ENCODE data around the gene ANKRD36C. TPM values are rescaled to one million over a fixed set of nuclear protein-coding genes. Genes with fewer than 3 reads are reported as not detected.
"Not testable (repeated sequence)": the region's sequence is repeated elsewhere in the genome, so short reads cannot be mapped to it uniquely, and the experiment has no call there.

Gene ANKRD36C
- total RNA-seq, 5 donors from 2014 or later (not counting 1 experiment from before 2014, with no cell fraction given): 60.6 to 94.8 (median 68.6) TPM

DNA sequence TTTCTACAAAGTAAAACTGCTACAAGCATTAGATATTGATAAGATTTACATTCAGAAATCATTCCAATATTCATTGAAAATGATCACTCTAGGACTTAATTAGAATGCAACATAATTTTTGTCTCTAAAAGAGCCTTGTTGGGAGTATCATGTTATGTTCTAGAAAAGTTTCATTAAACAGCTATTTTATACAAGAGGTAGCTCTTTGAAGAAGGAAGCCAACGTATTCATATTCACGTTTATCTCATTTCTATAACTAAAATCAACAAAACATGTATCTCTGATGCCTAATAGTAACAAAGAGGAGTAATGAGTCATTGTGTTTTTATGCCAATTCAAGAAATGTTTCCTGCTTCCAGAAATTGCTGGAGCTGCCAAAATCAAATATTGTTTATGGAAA is 97.2 kb downstream of the ANKRD36C start:
- CTCF ChIA-PET; H3K4me1 ChIP-seq (ENCODE audit: control insufficient read depth in 1 of 2, extremely low read depth in 1 of 2, insufficient read depth in 2 of 2, low read length in 2 of 2); H3K4me3 ChIP-seq (ENCODE audit: control insufficient read depth in 1 of 2, extremely low read depth in 1 of 2, low read length in 1 of 2); H3K4me3 Mint-ChIP-seq; H3K9me3 ChIP-seq; H3K27me3 ChIP-seq (replicated peaks in 1 of 2; ENCODE audit: control insufficient read depth in 2 of 2, extremely low read depth in 1 of 2, insufficient read depth in 2 of 2, low read length in 1 of 2); H3K9me3 Mint-ChIP-seq; H3K4me1 Mint-ChIP-seq; H3K27me3 Mint-ChIP-seq; DNase-seq; H3K27ac ChIP-seq (ENCODE audit: low read length); H3K27ac Mint-ChIP-seq; POLR2A ChIA-PET; ATAC-seq (replicated peaks in 1 of 4): not testable (repeated sequence)
- H3K36me3 ChIP-seq (ENCODE audit: control insufficient read depth in 2 of 2, extremely low read depth in 1 of 2, insufficient read depth in 1 of 2, low read length in 1 of 2): peaks cover 0 to 11% of the 10 kb centered on the region in 2 donors
- WGBS (ENCODE audit: insufficient coverage): no CpG with 5 or more reads among the region's 2 CpGs
- peaks cover 32% of the 10 kb centered on the region for H3K36me3 Mint-ChIP-seq

DNA sequence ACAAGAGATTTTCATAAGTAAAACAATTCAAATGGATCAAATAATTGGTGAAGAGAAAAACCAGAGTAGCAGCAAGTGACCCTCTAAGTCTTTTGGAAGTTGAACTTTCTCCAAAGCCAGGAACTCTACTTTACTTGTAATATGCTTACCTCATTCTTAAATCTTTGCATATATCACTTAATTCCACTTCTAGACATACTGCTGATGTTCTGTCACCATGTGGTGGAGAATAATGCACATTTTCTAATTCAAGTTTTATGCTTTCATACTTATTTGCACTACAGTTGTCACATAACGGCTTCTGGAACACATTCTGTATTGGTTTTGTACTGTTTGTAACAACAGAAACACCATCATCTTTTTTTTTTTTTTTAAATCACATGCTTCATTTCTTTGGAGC is 123.7 kb downstream of the ANKRD36C start:
- H3K36me3 ChIP-seq (ENCODE audit: control insufficient read depth in 2 of 2, extremely low read depth in 1 of 2, insufficient read depth in 1 of 2, low read length in 1 of 2); H3K27ac Mint-ChIP-seq; ATAC-seq (replicated peaks in 1 of 4); H3K27ac ChIP-seq (ENCODE audit: low read length); H3K4me1 Mint-ChIP-seq; H3K9me3 Mint-ChIP-seq; H3K27me3 ChIP-seq (replicated peaks in 1 of 2; ENCODE audit: control insufficient read depth in 2 of 2, extremely low read depth in 1 of 2, insufficient read depth in 2 of 2, low read length in 1 of 2); H3K27me3 Mint-ChIP-seq; POLR2A ChIA-PET; CTCF ChIA-PET; H3K4me3 ChIP-seq (ENCODE audit: control insufficient read depth in 1 of 2, extremely low read depth in 1 of 2, low read length in 1 of 2); H3K4me3 Mint-ChIP-seq; H3K9me3 ChIP-seq; H3K4me1 ChIP-seq (ENCODE audit: control insufficient read depth in 1 of 2, extremely low read depth in 1 of 2, insufficient read depth in 2 of 2, low read length in 2 of 2); DNase-seq: not testable (repeated sequence)
- peaks cover 20% of the 10 kb centered on the region for H3K36me3 Mint-ChIP-seq
- WGBS (ENCODE audit: insufficient coverage): no CpG with 5 or more reads among the region's 1 CpG

GRCh38 chr2:95867047-95867677 is 124.5 kb downstream of the ANKRD36C start:
- H3K9me3 Mint-ChIP-seq; H3K27ac ChIP-seq (ENCODE audit: low read length); H3K27ac Mint-ChIP-seq; POLR2A ChIA-PET; H3K27me3 Mint-ChIP-seq; DNase-seq; H3K4me3 Mint-ChIP-seq; H3K4me3 ChIP-seq (ENCODE audit: control insufficient read depth in 1 of 2, extremely low read depth in 1 of 2, low read length in 1 of 2); H3K4me1 ChIP-seq (ENCODE audit: control insufficient read depth in 1 of 2, extremely low read depth in 1 of 2, insufficient read depth in 2 of 2, low read length in 2 of 2); H3K4me1 Mint-ChIP-seq; H3K36me3 ChIP-seq (ENCODE audit: control insufficient read depth in 2 of 2, extremely low read depth in 1 of 2, insufficient read depth in 1 of 2, low read length in 1 of 2); CTCF ChIA-PET; H3K27me3 ChIP-seq (replicated peaks in 1 of 2; ENCODE audit: control insufficient read depth in 2 of 2, extremely low read depth in 1 of 2, insufficient read depth in 2 of 2, low read length in 1 of 2); H3K9me3 ChIP-seq; ATAC-seq (replicated peaks in 1 of 4): not testable (repeated sequence)
- peaks cover 20% of the 10 kb centered on the region for H3K36me3 Mint-ChIP-seq
- no CpG with 5 or more reads among the region's 2 CpGs for WGBS (ENCODE audit: insufficient coverage)

- peaks cover 26% of the 10 kb centered on the region for H3K36me3 Mint-ChIP-seq
- DNase-seq; H3K27ac ChIP-seq (ENCODE audit: low read length); H3K27me3 ChIP-seq (replicated peaks in 1 of 2; ENCODE audit: control insufficient read depth in 2 of 2, extremely low read depth in 1 of 2, insufficient read depth in 2 of 2, low read length in 1 of 2); H3K9me3 ChIP-seq; H3K4me1 ChIP-seq (ENCODE audit: control insufficient read depth in 1 of 2, extremely low read depth in 1 of 2, insufficient read depth in 2 of 2, low read length in 2 of 2); ATAC-seq (replicated peaks in 1 of 4); H3K4me3 ChIP-seq (ENCODE audit: control insufficient read depth in 1 of 2, extremely low read depth in 1 of 2, low read length in 1 of 2); H3K36me3 ChIP-seq (ENCODE audit: control insufficient read depth in 2 of 2, extremely low read depth in 1 of 2, insufficient read depth in 1 of 2, low read length in 1 of 2); H3K4me3 Mint-ChIP-seq; H3K27ac Mint-ChIP-seq; H3K27me3 Mint-ChIP-seq; H3K9me3 Mint-ChIP-seq; POLR2A ChIA-PET; H3K4me1 Mint-ChIP-seq; CTCF ChIA-PET: not testable (repeated sequence)
- WGBS (ENCODE audit: insufficient coverage): no CpG with 5 or more reads among the region's 3 CpGs
Observed at GRCh38 chr2:95862121-95862520, 129.5 kb downstream of the ANKRD36C start.

DNA sequence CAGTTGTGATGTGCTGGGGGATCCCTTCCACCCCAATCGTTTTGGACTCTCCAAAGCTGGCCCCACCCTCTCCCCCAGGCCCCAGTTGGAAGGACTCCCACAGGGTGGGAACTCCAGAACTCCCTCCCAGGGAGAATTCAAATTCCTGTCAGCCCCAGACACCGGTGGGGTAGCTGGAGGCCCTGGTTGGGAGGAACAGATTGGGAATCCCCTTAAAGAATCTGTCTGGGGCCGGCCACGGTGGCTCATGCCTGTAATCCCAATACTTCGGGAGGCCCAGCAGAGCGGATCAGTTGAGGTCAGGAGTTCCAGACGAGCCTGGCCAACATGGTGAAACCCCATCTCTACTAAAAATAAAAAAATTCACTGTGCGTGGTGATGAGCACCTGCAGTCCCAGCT is 155.5 kb downstream of the ANKRD36C start:
- H3K4me1 ChIP-seq (ENCODE audit: control insufficient read depth in 1 of 2, extremely low read depth in 1 of 2, insufficient read depth in 2 of 2, low read length in 2 of 2): no peaks in the 10 kb centered on the region
- no peak for DNase-seq
- POLR2A ChIA-PET: no interaction called here
- H3K9me3 ChIP-seq: no peaks in the 10 kb centered on the region
- Mint-ChIP-seq H3K36me3 (peaks cover 61% of the 10 kb centered on the region), H3K4me3 (no peak overlapping the region), H3K27ac (no peak overlapping the region), H3K27me3 (no peaks in the 10 kb centered on the region), H3K9me3 (peaks cover 0 to 4% (median 0%) of the 10 kb centered on the region in 3 donors), H3K4me1 (no peaks in the 10 kb centered on the region)
- ATAC-seq (replicated peaks in 1 of 4): no peak
- no CpG with 5 or more reads among the region's 8 CpGs for WGBS (ENCODE audit: insufficient coverage)
- H3K36me3 ChIP-seq (ENCODE audit: control insufficient read depth in 2 of 2, extremely low read depth in 1 of 2, insufficient read depth in 1 of 2, low read length in 1 of 2): peaks cover 6 to 8% of the 10 kb centered on the region in 2 donors
- no peak overlapping the region for H3K27ac ChIP-seq (ENCODE audit: low read length)
- CTCF ChIA-PET: no interaction called here
- no peak overlapping the region for H3K4me3 ChIP-seq (ENCODE audit: control insufficient read depth in 1 of 2, extremely low read depth in 1 of 2, low read length in 1 of 2)
- H3K27me3 ChIP-seq (replicated peaks in 1 of 2; ENCODE audit: control insufficient read depth in 2 of 2, extremely low read depth in 1 of 2, insufficient read depth in 2 of 2, low read length in 1 of 2): no peaks in the 10 kb centered on the region

GRCh38 chr2:95834077-95835013 is 157.3 kb downstream of the ANKRD36C start:
- H3K4me1 Mint-ChIP-seq; DNase-seq; H3K4me3 Mint-ChIP-seq; H3K4me3 ChIP-seq (ENCODE audit: control insufficient read depth in 1 of 2, extremely low read depth in 1 of 2, low read length in 1 of 2); H3K4me1 ChIP-seq (ENCODE audit: control insufficient read depth in 1 of 2, extremely low read depth in 1 of 2, insufficient read depth in 2 of 2, low read length in 2 of 2); POLR2A ChIA-PET; CTCF ChIA-PET; H3K9me3 ChIP-seq; ATAC-seq (replicated peaks in 1 of 4); H3K27me3 ChIP-seq (replicated peaks in 1 of 2; ENCODE audit: control insufficient read depth in 2 of 2, extremely low read depth in 1 of 2, insufficient read depth in 2 of 2, low read length in 1 of 2); H3K27ac Mint-ChIP-seq; H3K27ac ChIP-seq (ENCODE audit: low read length); H3K27me3 Mint-ChIP-seq: not testable (repeated sequence)
- peaks cover 8 to 14% of the 10 kb centered on the region in 2 donors for H3K36me3 ChIP-seq (ENCODE audit: control insufficient read depth in 2 of 2, extremely low read depth in 1 of 2, insufficient read depth in 1 of 2, low read length in 1 of 2)
- 98% methylated on average over 12 of the region's 12 CpGs for WGBS (ENCODE audit: insufficient coverage)
- peaks cover 0 to 12% (median 3%) of the 10 kb centered on the region in 3 donors for H3K9me3 Mint-ChIP-seq
- H3K36me3 Mint-ChIP-seq: peaks cover 65% of the 10 kb centered on the region
